K562 treated with DMSO at 1 percent for 24 hours (cell line): ENCODE data around the gene C2orf81. TPM values are rescaled to one million over a fixed set of nuclear protein-coding genes. Genes with fewer than 3 reads are reported as not detected.

Experiments used
- total RNA-seq: library from RNA; unstranded; fragments of 300-600 nt; gene quantifications from 2 replicates; pipeline ENCODE4 v1.2.3, GENCODE V29; 2022; ENCODE audit warnings: low read depth; ENCODE audit not compliant: insufficient read depth

The C2orf81 gene
- total RNA-seq = 1.5 and 1.9 TPM in 2 replicates

GRCh38 chr2:74421221-74421870 lies at the start of gene C2orf81, which contains the start of gene WDR54:
Gene C2orf81 (minus strand): TSS chr2:74421619. CDS start chr2:74421560, 59 bp downstream.
Gene WDR54 (plus strand): TSS chr2:74421730. CDS start chr2:74422154, 424 bp downstream.

GRCh38 chr2:74458132-74458937 lies 36.9 kb upstream of the C2orf81 start, which contains the start of gene WBP1:
Gene WBP1 (plus strand): TSS chr2:74458438. CDS start chr2:74458603, 165 bp downstream.

GRCh38 chr2:74454654-74455511 lies 33.5 kb upstream of the C2orf81 start, which contains the start of gene INO80B:
Gene INO80B (plus strand): TSS chr2:74455087. CDS start chr2:74455117, 30 bp downstream.

GRCh38 chr2:74441690-74442482 lies 20.5 kb upstream of the C2orf81 start, which contains the start of gene RTKN:
Gene RTKN (minus strand): TSS chr2:74441937. CDS start chr2:74441816, 121 bp downstream.

DNA sequence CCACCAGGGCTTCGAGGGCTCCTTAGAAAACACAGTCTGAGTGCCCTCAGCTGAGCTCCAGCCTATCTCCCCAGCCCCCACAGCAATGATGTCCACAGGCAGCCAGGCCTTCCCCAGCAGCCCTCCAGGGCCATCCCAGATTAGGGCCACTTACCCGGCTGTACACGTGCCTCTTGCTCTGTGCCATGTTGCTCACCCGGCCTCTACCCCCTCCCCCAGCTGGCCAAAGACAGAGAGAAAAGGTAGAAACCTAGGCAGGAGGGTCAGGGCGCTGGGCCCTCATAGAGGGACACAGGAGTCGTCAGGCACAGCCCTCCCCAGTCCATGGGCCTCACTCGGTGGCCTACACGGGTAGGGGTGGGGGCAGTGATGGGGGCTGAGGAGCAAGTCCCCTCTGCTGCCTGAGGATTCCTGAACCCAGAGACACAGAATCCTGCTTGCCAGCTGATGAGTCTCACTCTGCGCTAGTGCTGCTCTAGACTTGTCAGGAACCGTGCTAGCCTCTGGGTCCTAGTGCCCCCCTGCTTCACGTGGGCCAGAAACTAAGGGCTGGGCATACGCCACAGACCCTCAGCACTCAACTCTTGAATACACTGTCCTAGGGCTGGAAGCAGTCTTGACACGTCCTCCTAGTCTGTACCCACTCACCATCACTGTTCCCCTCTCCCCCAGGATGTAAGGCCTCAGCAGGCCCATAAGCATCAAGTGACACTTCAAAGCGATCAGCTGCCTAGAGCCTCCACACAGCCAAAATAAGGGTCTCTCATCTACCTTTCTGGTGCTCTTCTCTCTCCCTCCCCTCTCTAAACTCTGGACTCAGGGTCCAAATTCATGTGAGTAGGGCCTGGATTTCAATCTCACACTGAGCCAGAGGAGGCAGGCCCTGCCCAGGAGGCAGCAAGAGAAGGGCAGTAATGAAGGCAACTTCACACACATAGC lies 41.3 kb downstream of the C2orf81 start, which contains the start of gene DCTN1:
Gene DCTN1 (minus strand): TSS at position 461 of the 939 bp plus-strand sequence. CDS start 274 bp downstream, at position 187.

Other genes starting within 250 kb of the C2orf81 start
- 45.5 and 65.3 TPM in 2 replicates for gene MOB1A, start 242.7 kb downstream of the C2orf81 start, total RNA-seq
- gene MTHFD2, start 223.0 kb downstream of the C2orf81 start, total RNA-seq = 218 and 227 TPM in 2 replicates
- gene SLC4A5, start 78.2 kb downstream of the C2orf81 start, total RNA-seq = 1.1 and 1.4 TPM in 2 replicates
- gene DCTN1, start 41.3 kb downstream of the C2orf81 start, total RNA-seq = 94.7 and 97.8 TPM in 2 replicates
- 33.5 and 34.9 TPM in 2 replicates for gene WDR54, start 111 bp upstream of the C2orf81 start, total RNA-seq
- gene RTKN, start 20.3 kb upstream of the C2orf81 start, total RNA-seq = 7.8 and 9.6 TPM in 2 replicates
- gene INO80B, start 33.5 kb upstream of the C2orf81 start, total RNA-seq = 8.9 and 9.7 TPM in 2 replicates
- gene WBP1, start 36.8 kb upstream of the C2orf81 start, total RNA-seq = 62.0 and 81.7 TPM in 2 replicates
- 78.8 and 82.8 TPM in 2 replicates for gene MOGS, start 43.8 kb upstream of the C2orf81 start, total RNA-seq
- gene MRPL53, start 51.1 kb upstream of the C2orf81 start, total RNA-seq = 77.4 and 89.1 TPM in 2 replicates
- gene CCDC142, start 61.4 kb upstream of the C2orf81 start, total RNA-seq = 8.3 and 9.2 TPM in 2 replicates
- gene TTC31, start 61.5 kb upstream of the C2orf81 start, total RNA-seq = 16.8 and 18.6 TPM in 2 replicates
- gene LBX2, start 78.0 kb upstream of the C2orf81 start, total RNA-seq = 14.9 and 16.7 TPM in 2 replicates
- gene PCGF1, start 86.1 kb upstream of the C2orf81 start, total RNA-seq = 21.4 and 28.6 TPM in 2 replicates
- gene TLX2, start 92.8 kb upstream of the C2orf81 start, total RNA-seq = 0.24 TPM in 1 of 2 replicates, not detected in the other
- gene DQX1, start 104.6 kb upstream of the C2orf81 start, total RNA-seq = not detected in 2 replicates
- 156 and 160 TPM in 2 replicates for gene AUP1, start 108.1 kb upstream of the C2orf81 start, total RNA-seq
- 71.6 and 75.8 TPM in 2 replicates for gene HTRA2, start 108.3 kb upstream of the C2orf81 start, total RNA-seq
- gene LOXL3, start 132.3 kb upstream of the C2orf81 start, total RNA-seq = 0.57 and 0.78 TPM in 2 replicates
- 49.2 and 53.4 TPM in 2 replicates for gene DOK1, start 133.1 kb upstream of the C2orf81 start, total RNA-seq
- gene M1AP, start 226.7 kb upstream of the C2orf81 start, total RNA-seq = 0.27 TPM in 1 of 2 replicates, not detected in the other
- 8.2 and 9.2 TPM in 2 replicates for gene SEMA4F, start 232.6 kb upstream of the C2orf81 start, total RNA-seq